GM18868 (cell line): ENCODE data around the gene YTHDF1.

Experiments
- ATAC-seq: cut with Tn5 transposase; IDR thresholded peaks from one replicate; pipeline ENCODE4 v1.9.1; 2021; ENCODE audit warnings: mild to moderate bottlenecking, moderate library complexity; ENCODE audit not compliant: unreplicated experiment

Gene YTHDF1

GRCh38 chr20:63173552-63174191 lies 42.3 kb downstream of the YTHDF1 start:
- no peak for ATAC-seq

GRCh38 chr20:63172726-63173125 lies 43.2 kb downstream of the YTHDF1 start:
- no peak for ATAC-seq

GRCh38 chr20:63171991-63172390 lies 43.9 kb downstream of the YTHDF1 start:
- no peak for ATAC-seq

- ATAC-seq: no peak
These were observed 46.2 kb downstream of the YTHDF1 start for GRCh38 chr20:63169681-63170080.

- no peak for ATAC-seq
These were observed 47.1 kb downstream of the YTHDF1 start for GRCh38 chr20:63168861-63169260.

- ATAC-seq: no peak
These were observed 47.9 kb downstream of the YTHDF1 start for GRCh38 chr20:63167918-63168520.

GRCh38 chr20:63167026-63167917 lies 48.7 kb downstream of the YTHDF1 start:
- no peak for ATAC-seq

GRCh38 chr20:63166193-63167020 lies 49.5 kb downstream of the YTHDF1 start:
- no peak for ATAC-seq

- ATAC-seq: no peak
These were observed 50.4 kb downstream of the YTHDF1 start for GRCh38 chr20:63165356-63166192.

- no peak for ATAC-seq
These were observed 51.2 kb downstream of the YTHDF1 start for GRCh38 chr20:63164484-63165355.

- no peak for ATAC-seq
These were observed 52.1 kb downstream of the YTHDF1 start for GRCh38 chr20:63163596-63164483.

GRCh38 chr20:63163171-63163570 lies 52.8 kb downstream of the YTHDF1 start:
- no peak for ATAC-seq

GRCh38 chr20:63162206-63162795 lies 53.6 kb downstream of the YTHDF1 start:
- no peak for ATAC-seq

- ATAC-seq: no peak
These were observed 54.7 kb downstream of the YTHDF1 start for GRCh38 chr20:63161176-63161651.

- no peak for ATAC-seq
These were observed 55.2 kb downstream of the YTHDF1 start for GRCh38 chr20:63160641-63161175.

- no peak for ATAC-seq
These were observed 55.9 kb downstream of the YTHDF1 start for GRCh38 chr20:63159826-63160640.
